SK-N-SH treated with all-trans-retinoic acid at 6 μM for 48 hours (cell line): ENCODE results near the gene GPRIN1.

Experiments used
- ATAC-seq: fragments of 200-7000 bp; cut with Tn5 transposase; 3 replicates; pipeline ENCODE4 v1.9.1; 2020; ENCODE audit warnings: mild to moderate bottlenecking, moderate library complexity
- ARNTL ChIP-seq: fragments of 450-650 bp; formaldehyde crosslinking; IDR thresholded peaks from 2 replicates; pipeline ENCODE4 v1.5.0; 2020; ENCODE audit warnings: low read depth, mild to moderate bottlenecking, moderate library complexity, borderline replicate concordance
- BACH2 ChIP-seq: fragments of 250-450 bp; sonication (Bioruptor Pico); IDR thresholded peaks from 2 replicates; pipeline ENCODE4 v1.9.0; 2021; ENCODE audit warnings: mild to moderate bottlenecking, borderline replicate concordance
- CSDC2 ChIP-seq: fragments of 250-450 bp; sonication (Bioruptor Pico); IDR thresholded peaks from 2 replicates; pipeline ENCODE4 v1.5.0; 2020; ENCODE audit warnings: mild to moderate bottlenecking, moderate library complexity
- ESRRG ChIP-seq: fragments of 250-450 bp; sonication (Bioruptor Pico); IDR thresholded peaks from 2 replicates; pipeline ENCODE4 v1.6.1; 2021; ENCODE audit warnings: mild to moderate bottlenecking
- GLIS3 ChIP-seq: fragments of 250-450 bp; sonication (Bioruptor Pico); IDR thresholded peaks from 2 replicates; pipeline ENCODE4 v1.5.0; 2020; ENCODE audit warnings: mild to moderate bottlenecking, moderate library complexity
- ISL1 ChIP-seq: fragments of 250-450 bp; sonication (Bioruptor Pico); IDR thresholded peaks from 2 replicates; pipeline ENCODE4 v2.1.2; 2022; ENCODE audit warnings: mild to moderate bottlenecking, moderate library complexity
- OSR1 ChIP-seq: fragments of 250-450 bp; sonication (Bioruptor Pico); IDR thresholded peaks from 2 replicates; pipeline ENCODE4 v1.8.0; 2022; ENCODE audit warnings: moderate library complexity, mild to moderate bottlenecking, inconsistent platforms
- RARB ChIP-seq: fragments of 250-450 bp; sonication (Bioruptor Pico); IDR thresholded peaks from 2 replicates; pipeline ENCODE4 v1.8.0; 2021; ENCODE audit warnings: mild to moderate bottlenecking, moderate library complexity
- TCF4 ChIP-seq: fragments of 250-450 bp; sonication (Bioruptor Pico); IDR thresholded peaks from 2 replicates; pipeline ENCODE4 v1.8.0; 2021; ENCODE audit warnings: mild to moderate bottlenecking, moderate library complexity, borderline replicate concordance
- TOX ChIP-seq: fragments of 250-450 bp; sonication (Bioruptor Pico); IDR thresholded peaks from 2 replicates; pipeline ENCODE4 v1.8.0; 2021; ENCODE audit warnings: mild to moderate bottlenecking, moderate library complexity, borderline replicate concordance
- ZFP30 ChIP-seq: fragments of 450-650 bp; formaldehyde crosslinking; IDR thresholded peaks from 2 replicates; pipeline ENCODE4 v1.5.0; 2022; ENCODE audit warnings: mild to moderate bottlenecking, moderate library complexity
- ZNF565 ChIP-seq: fragments of 450-650 bp; formaldehyde crosslinking; conservative IDR thresholded peaks from 2 replicates; pipeline ENCODE4 v1.5.0; 2020; ENCODE audit warnings: low read depth, mild to moderate bottlenecking, moderate library complexity
- ZNF70 ChIP-seq: fragments of 450-650 bp; formaldehyde crosslinking; IDR thresholded peaks from 2 replicates; pipeline ENCODE4 v1.5.0; 2020; ENCODE audit warnings: mild to moderate bottlenecking, moderate library complexity
- ZNF8 ChIP-seq: fragments of 450-650 bp; formaldehyde crosslinking; IDR thresholded peaks from 2 replicates; pipeline ENCODE4 v1.5.0; 2020; ENCODE audit warnings: mild to moderate bottlenecking, moderate library complexity
- TF ChIP-seq, protein P1 (sequence below): fragments of 250-450 bp; sonication (Bioruptor Pico); IDR thresholded peaks from 2 replicates; pipeline ENCODE4 v1.5.1; 2020; ENCODE audit warnings: low read depth, mild to moderate bottlenecking, moderate library complexity
- TF ChIP-seq, protein P2 (sequence below): fragments of 250-450 bp; sonication (Bioruptor Pico); IDR thresholded peaks from 2 replicates; pipeline ENCODE4 v1.8.0; 2021; ENCODE audit warnings: low read depth, mild to moderate bottlenecking, moderate library complexity, borderline replicate concordance
- TF ChIP-seq, protein P3 (sequence below): fragments of 250-450 bp; sonication (Bioruptor Pico); IDR thresholded peaks from 2 replicates; pipeline ENCODE4 v1.8.0; 2020; ENCODE audit warnings: mild to moderate bottlenecking, moderate library complexity, borderline replicate concordance
- TF ChIP-seq, protein P4 (sequence below): fragments of 250-450 bp; sonication (Bioruptor Pico); IDR thresholded peaks from 2 replicates; pipeline ENCODE4 v1.5.0; 2020; ENCODE audit warnings: mild to moderate bottlenecking, moderate library complexity

Gene GPRIN1

DNA sequence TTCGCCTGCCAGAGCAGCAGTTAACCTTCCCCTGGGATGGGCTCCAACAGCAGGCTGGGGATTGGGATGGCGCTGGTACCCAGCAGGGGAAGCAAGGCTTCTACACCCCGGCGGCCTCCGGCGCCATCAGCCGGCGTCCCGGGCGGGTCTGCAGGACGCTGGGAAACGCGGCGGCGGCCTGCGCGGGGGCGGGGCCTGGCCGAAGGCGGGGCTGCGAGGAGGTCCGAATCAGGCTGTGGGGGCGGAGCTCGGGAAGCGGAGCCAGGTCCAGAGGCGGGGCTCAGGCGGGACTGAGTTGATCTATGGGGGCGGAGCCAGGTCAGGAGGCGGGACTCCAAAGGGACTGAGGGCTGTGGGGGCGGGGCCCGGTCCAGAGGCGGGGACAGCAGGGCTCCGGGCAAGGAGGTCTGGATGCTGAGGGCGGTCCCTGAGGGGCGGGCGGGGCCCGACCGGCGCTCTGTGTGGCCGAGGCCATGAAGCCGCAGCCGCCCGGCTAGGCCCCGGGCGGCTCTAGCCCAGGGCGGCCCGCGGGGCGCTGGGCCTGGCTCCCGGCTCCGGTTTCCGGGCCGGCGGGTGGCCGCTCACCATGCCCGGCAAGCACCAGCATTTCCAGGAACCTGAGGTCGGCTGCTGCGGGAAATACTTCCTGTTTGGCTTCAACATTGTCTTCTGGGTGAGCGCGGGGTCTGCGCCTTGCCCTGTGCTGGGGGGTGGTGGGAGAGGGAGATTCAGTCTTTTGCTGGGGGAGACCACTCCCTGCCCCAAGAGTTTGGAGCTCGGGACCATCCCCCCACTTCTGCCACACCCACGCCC lies 37.3 kb upstream of the GPRIN1 start, which contains the start of gene TSPAN17:
TSPAN17 (plus strand) TSS at position 455 of the 813 bp plus-strand sequence; CDS start at position 587, 132 bp downstream.
- TF ChIP-seq ARNTL (CRISPR knock-in tag) (no peak), ESRRG (CRISPR knock-in tag) (no peak), ZNF8 (CRISPR knock-in tag) (no peak), OSR1 (no peak), GLIS3 (no peak), TOX (CRISPR knock-in tag) (no peak), ZNF565 (CRISPR knock-in tag) (no peak), TCF4 (CRISPR knock-in tag) (no peak), ZNF70 (CRISPR knock-in tag) (no peak), RARB (CRISPR knock-in tag) (no peak), CSDC2 (no peak), BACH2 (CRISPR knock-in tag) (no peak), ZFP30 (no peak), ISL1 (CRISPR knock-in tag) (no peak)
- TF ChIP-seq, protein P1, sequence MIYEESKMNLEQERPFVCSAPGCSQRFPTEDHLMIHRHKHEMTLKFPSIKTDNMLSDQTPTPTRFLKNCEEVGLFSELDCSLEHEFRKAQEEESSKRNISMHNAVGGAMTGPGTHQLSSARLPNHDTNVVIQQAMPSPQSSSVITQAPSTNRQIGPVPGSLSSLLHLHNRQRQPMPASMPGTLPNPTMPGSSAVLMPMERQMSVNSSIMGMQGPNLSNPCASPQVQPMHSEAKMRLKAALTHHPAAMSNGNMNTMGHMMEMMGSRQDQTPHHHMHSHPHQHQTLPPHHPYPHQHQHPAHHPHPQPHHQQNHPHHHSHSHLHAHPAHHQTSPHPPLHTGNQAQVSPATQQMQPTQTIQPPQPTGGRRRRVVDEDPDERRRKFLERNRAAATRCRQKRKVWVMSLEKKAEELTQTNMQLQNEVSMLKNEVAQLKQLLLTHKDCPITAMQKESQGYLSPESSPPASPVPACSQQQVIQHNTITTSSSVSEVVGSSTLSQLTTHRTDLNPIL (CRISPR knock-in tag): no peak
- TF ChIP-seq, protein P2, sequence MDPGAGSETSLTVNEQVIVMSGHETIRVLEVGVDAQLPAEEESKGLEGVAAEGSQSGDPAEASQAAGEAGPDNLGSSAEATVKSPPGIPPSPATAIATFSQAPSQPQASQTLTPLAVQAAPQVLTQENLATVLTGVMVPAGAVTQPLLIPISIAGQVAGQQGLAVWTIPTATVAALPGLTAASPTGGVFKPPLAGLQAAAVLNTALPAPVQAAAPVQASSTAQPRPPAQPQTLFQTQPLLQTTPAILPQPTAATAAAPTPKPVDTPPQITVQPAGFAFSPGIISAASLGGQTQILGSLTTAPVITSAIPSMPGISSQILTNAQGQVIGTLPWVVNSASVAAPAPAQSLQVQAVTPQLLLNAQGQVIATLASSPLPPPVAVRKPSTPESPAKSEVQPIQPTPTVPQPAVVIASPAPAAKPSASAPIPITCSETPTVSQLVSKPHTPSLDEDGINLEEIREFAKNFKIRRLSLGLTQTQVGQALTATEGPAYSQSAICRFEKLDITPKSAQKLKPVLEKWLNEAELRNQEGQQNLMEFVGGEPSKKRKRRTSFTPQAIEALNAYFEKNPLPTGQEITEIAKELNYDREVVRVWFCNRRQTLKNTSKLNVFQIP: no peak
- TF ChIP-seq, protein P3, sequence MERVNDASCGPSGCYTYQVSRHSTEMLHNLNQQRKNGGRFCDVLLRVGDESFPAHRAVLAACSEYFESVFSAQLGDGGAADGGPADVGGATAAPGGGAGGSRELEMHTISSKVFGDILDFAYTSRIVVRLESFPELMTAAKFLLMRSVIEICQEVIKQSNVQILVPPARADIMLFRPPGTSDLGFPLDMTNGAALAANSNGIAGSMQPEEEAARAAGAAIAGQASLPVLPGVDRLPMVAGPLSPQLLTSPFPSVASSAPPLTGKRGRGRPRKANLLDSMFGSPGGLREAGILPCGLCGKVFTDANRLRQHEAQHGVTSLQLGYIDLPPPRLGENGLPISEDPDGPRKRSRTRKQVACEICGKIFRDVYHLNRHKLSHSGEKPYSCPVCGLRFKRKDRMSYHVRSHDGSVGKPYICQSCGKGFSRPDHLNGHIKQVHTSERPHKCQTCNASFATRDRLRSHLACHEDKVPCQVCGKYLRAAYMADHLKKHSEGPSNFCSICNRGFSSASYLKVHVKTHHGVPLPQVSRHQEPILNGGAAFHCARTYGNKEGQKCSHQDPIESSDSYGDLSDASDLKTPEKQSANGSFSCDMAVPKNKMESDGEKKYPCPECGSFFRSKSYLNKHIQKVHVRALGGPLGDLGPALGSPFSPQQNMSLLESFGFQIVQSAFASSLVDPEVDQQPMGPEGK (CRISPR knock-in tag): no peak
- TF ChIP-seq, protein P4, sequence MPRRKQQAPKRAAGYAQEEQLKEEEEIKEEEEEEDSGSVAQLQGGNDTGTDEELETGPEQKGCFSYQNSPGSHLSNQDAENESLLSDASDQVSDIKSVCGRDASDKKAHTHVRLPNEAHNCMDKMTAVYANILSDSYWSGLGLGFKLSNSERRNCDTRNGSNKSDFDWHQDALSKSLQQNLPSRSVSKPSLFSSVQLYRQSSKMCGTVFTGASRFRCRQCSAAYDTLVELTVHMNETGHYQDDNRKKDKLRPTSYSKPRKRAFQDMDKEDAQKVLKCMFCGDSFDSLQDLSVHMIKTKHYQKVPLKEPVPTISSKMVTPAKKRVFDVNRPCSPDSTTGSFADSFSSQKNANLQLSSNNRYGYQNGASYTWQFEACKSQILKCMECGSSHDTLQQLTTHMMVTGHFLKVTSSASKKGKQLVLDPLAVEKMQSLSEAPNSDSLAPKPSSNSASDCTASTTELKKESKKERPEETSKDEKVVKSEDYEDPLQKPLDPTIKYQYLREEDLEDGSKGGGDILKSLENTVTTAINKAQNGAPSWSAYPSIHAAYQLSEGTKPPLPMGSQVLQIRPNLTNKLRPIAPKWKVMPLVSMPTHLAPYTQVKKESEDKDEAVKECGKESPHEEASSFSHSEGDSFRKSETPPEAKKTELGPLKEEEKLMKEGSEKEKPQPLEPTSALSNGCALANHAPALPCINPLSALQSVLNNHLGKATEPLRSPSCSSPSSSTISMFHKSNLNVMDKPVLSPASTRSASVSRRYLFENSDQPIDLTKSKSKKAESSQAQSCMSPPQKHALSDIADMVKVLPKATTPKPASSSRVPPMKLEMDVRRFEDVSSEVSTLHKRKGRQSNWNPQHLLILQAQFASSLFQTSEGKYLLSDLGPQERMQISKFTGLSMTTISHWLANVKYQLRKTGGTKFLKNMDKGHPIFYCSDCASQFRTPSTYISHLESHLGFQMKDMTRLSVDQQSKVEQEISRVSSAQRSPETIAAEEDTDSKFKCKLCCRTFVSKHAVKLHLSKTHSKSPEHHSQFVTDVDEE: no peak
- peak; percentile 97 for ATAC-seq

DNA sequence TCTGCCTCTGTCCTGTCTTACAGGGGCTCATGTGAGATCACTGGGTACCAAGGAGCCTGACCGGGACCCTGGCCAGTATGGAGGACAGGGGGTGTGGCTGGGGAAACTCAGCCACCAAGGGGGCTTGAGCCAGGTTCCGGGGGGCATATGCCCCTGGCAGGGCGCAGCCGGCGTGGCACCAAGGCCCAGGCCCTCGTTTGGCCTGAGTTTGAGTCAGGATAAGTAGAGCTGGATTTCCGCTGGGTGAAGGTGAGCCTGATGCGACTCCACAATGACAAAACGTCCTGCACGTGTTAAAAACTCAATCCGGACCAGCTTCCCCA lies 36.7 kb upstream of the GPRIN1 start:
- peak; percentile 0; the same call in 2 of the 3 replicates for ATAC-seq
- TF ChIP-seq CSDC2: 0 out of 2 replicates have a peak, but pooled peaks have one; percentile 49
- TF ChIP-seq, protein P2: no peak
- TF ChIP-seq, protein P4: no peak
- TF ChIP-seq, protein P1 (CRISPR knock-in tag): no peak
- TF ChIP-seq TCF4 (CRISPR knock-in tag): no peak
